OCI-LY3 (cell line): Measurements from ENCODE around the gene SART1.

Experiments used
- CTCF ChIP-seq: fragments of 200-600, 300-600 bp; sonication (generic); IDR thresholded peaks from 2 replicates; pipeline ENCODE4 v1.5.1; 2014; ENCODE audit warnings: antibody characterized with exemption, low read length, low read depth
- EZH2phosphoT487 ChIP-seq: fragments of 200-600 bp; shearing (Covaris generic); IDR thresholded peaks from 2 replicates; pipeline ENCODE4 v1.6.1; 2018; ENCODE audit warnings: antibody characterized with exemption, mixed run types, low read depth

DNA sequence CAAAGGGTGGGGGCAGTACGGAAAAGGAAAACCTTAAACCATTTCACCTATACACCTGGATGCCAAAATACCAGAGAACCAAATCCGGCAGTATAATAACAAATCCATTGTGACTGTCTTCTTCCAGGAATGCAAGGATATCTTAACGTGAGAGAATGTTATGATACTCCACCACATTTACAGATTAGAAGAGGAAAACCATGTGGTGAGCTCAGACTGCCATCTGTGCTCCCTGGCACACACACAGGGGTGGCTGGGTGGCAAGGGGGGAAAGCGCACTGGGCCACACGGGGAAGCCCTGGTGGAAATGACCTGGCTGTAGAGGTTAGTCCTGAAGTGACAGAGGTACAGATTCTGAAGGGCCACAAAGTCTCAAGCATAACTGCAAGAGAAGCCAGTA, 30.5 kb downstream of the SART1 start:
- no peak for TF ChIP-seq CTCF
- TF ChIP-seq EZH2phosphoT487 = no peak
